ENCODE results near the gene TFPI.
A peak's percentile ranks its signal among the peaks of the same experiment; 100 is the strongest.
"Not testable (repeated sequence)": the region's sequence is repeated elsewhere in the genome, so short reads cannot be mapped to it uniquely, and the experiment has no call there.

Gene TFPI

DNA sequence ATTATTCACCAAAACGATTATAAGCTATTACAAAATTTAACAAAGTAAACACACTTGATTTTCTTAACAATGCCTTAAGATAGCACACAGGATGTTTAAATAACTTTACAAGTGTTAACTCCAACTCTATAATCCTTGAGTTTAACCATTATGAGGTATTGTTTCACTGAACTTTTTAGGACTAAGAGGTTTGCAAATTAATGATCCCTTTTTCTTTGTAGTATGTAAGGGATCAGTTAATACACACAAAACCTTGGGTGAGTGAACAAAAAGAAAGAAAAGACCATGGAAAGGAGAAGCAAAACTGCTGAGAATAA, 21.5 kb upstream of the TFPI start:
- Histone ChIP-seq H3K4me3 (ENCODE audit: low read length) (no peak overlapping the region), H3K27me3 (ENCODE audit: control insufficient read depth, insufficient read depth, low read length) (no peaks in the 10 kb centered on the region), H3K4me1 (ENCODE audit: control insufficient read depth, insufficient read depth, low read length) (no peaks in the 10 kb centered on the region), H3K27ac (ENCODE audit: low read length) (no peak overlapping the region), H3K9me3 (ENCODE audit: control insufficient read depth, insufficient read depth, low read length) (no peaks in the 10 kb centered on the region), H3K36me3 (ENCODE audit: control insufficient read depth, insufficient read depth, low read length) (no peaks in the 10 kb centered on the region)
- WGBS (ENCODE audit: insufficient coverage, insufficient read length), result 100% methylated on average over 1 of the region's 1 CpG
- no peak for DNase-seq (ENCODE audit: low read depth, low spot score)

DNA sequence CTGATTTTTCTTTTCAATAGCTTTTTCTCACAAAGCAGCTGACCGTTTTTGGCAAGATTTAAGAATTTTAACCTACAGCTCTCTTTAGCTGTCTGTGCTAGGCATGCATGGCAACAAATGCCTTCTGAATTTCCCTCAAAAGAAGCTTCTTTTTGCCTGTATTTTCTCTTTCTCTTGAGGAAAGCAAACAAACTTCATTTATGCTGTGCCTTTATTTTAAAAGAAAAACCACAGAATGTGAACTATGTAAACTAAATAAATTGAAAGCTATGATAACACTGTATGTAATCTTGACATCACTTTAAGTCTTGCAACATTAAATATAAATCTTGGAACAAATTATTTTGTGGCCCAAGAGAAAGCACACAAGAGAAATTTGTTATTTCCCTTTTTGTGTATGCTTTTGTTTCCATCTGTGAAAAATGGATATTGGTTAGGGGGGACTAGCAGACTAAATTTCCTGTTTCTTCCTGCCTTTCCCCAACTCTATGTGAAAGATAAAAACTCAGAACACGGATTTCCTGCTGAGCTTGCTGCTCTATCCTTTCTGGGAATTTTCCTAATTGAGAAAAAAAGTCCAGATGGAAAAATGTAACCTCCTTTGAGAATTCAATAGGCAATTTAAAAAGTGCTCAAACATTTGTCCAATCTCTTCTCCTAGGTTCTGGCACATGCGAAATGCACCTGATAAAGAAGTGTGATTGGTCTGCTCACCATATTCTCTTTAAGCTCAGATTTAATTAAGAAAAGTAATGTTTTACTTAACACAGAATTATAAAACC, 20.9 kb upstream of the TFPI start:
- Histone ChIP-seq H3K4me3 (ENCODE audit: low read length) (no peak overlapping the region), H3K4me1 (ENCODE audit: control insufficient read depth, insufficient read depth, low read length) (no peaks in the 10 kb centered on the region), H3K9me3 (ENCODE audit: control insufficient read depth, insufficient read depth, low read length) (no peaks in the 10 kb centered on the region), H3K27ac (ENCODE audit: low read length) (no peak overlapping the region), H3K27me3 (ENCODE audit: control insufficient read depth, insufficient read depth, low read length) (no peaks in the 10 kb centered on the region), H3K36me3 (ENCODE audit: control insufficient read depth, insufficient read depth, low read length) (no peaks in the 10 kb centered on the region)
- DNase-seq (ENCODE audit: low read depth, low spot score), result no peak
- no CpG with 5 or more reads among the region's 3 CpGs for WGBS (ENCODE audit: insufficient coverage, insufficient read length)

DNA sequence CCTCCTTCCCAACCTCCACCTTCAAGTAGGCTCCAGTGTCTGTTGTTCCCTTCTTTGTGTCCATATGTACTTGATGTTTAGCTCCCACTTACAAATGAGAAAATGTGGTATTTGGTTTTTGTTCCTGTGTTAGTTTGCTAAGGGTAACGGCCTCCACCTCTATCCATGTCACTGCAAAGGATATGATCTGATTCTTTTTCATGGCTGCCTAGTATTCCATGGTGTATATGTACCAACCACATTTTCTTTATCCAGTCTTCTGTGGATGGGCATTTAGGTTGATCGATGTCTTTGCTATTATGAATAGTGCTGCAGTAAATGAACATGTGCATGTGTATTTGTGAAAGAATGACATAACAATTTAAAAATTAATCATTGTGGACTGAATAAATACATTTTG, 19.5 kb upstream of the TFPI start:
- no peaks in the 10 kb centered on the region for H3K27me3 ChIP-seq (ENCODE audit: control insufficient read depth, insufficient read depth, low read length)
- DNase-seq (ENCODE audit: low read depth, low spot score), result no peak
- no peaks in the 10 kb centered on the region for H3K9me3 ChIP-seq (ENCODE audit: control insufficient read depth, insufficient read depth, low read length)
- WGBS (ENCODE audit: insufficient coverage, insufficient read length), result no CpG with 5 or more reads among the region's 2 CpGs
- H3K4me1 ChIP-seq (ENCODE audit: control insufficient read depth, insufficient read depth, low read length), result no peaks in the 10 kb centered on the region
- no peak overlapping the region for H3K27ac ChIP-seq (ENCODE audit: low read length)
- no peak overlapping the region for H3K4me3 ChIP-seq (ENCODE audit: low read length)
- no peaks in the 10 kb centered on the region for H3K36me3 ChIP-seq (ENCODE audit: control insufficient read depth, insufficient read depth, low read length)

DNA sequence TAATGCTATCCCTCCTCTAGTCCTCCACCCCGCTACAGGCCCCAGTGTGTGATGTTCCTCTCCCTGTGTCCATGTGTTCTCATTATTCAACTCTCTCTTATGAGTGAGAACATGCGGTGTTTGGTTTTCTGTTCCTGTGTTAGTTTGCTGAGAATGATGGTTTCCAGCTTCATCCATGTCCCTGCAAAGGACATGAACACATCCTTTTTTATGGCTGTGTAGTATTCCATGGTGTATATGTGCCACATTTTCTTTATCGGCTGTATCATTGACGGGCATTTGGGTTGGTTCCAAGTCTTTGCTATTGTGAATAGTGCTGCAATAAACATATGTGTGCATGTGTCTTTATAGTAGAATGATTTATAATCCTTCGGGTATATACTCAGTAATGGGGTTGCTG, 17.8 kb upstream of the TFPI start:
- not testable (repeated sequence) for H3K27ac ChIP-seq (ENCODE audit: low read length); H3K4me1 ChIP-seq (ENCODE audit: control insufficient read depth, insufficient read depth, low read length); H3K9me3 ChIP-seq (ENCODE audit: control insufficient read depth, insufficient read depth, low read length); H3K4me3 ChIP-seq (ENCODE audit: low read length); H3K27me3 ChIP-seq (ENCODE audit: control insufficient read depth, insufficient read depth, low read length); DNase-seq (ENCODE audit: low read depth, low spot score); H3K36me3 ChIP-seq (ENCODE audit: control insufficient read depth, insufficient read depth, low read length)
- WGBS (ENCODE audit: insufficient coverage, insufficient read length), result no CpG with 5 or more reads among the region's 5 CpGs

DNA sequence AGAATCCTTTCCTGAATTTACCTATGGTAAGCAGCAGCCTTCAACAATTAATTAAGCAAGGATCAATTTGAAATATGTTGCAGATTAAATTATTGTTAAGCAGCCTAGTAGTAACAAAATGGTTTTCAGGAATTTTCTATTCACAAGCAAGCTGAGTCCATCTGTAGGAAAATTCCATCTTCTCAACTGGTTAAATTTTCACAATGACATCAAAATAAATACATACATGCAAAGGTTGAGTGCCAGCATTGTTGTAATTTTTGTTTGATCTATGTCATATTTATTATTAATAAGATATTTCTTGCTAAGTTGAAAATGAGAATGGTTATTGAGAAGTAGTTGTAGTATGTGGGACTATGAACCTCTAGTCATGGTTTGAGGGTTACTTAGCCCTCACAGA, 15.3 kb upstream of the TFPI start:
- Histone ChIP-seq H3K9me3 (ENCODE audit: control insufficient read depth, insufficient read depth, low read length) (no peaks in the 10 kb centered on the region), H3K27me3 (ENCODE audit: control insufficient read depth, insufficient read depth, low read length) (no peaks in the 10 kb centered on the region), H3K4me3 (ENCODE audit: low read length) (no peak overlapping the region), H3K27ac (ENCODE audit: low read length) (no peak overlapping the region), H3K36me3 (ENCODE audit: control insufficient read depth, insufficient read depth, low read length) (no peaks in the 10 kb centered on the region), H3K4me1 (ENCODE audit: control insufficient read depth, insufficient read depth, low read length) (no peaks in the 10 kb centered on the region)
- no peak for DNase-seq (ENCODE audit: low read depth, low spot score)

DNA sequence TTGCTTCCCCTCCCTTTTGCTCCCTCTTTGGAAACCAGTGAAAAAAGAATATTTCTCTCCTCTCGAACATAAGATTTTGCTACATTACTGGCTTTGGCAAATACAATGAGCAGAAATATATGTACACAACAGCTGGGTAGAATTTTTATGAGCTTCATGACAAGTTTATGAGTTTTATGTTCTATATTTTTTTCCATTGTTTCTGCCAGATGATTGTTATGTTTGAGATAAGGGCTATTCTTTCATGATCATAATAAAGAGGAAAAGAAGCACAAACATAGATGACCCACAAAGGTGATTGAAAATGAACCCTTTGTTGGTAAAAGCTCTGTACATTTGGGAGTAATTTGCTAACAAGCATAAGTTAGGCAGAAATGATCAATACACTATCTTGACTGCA, 14.8 kb upstream of the TFPI start:
- no CpG with 5 or more reads among the region's 1 CpG for WGBS (ENCODE audit: insufficient coverage, insufficient read length)
- Histone ChIP-seq H3K9me3 (ENCODE audit: control insufficient read depth, insufficient read depth, low read length) (no peaks in the 10 kb centered on the region), H3K27ac (ENCODE audit: low read length) (no peak overlapping the region), H3K4me1 (ENCODE audit: control insufficient read depth, insufficient read depth, low read length) (no peaks in the 10 kb centered on the region), H3K27me3 (ENCODE audit: control insufficient read depth, insufficient read depth, low read length) (no peaks in the 10 kb centered on the region), H3K4me3 (ENCODE audit: low read length) (no peak overlapping the region), H3K36me3 (ENCODE audit: control insufficient read depth, insufficient read depth, low read length) (no peaks in the 10 kb centered on the region)
- DNase-seq (ENCODE audit: low read depth, low spot score), result no peak

DNA sequence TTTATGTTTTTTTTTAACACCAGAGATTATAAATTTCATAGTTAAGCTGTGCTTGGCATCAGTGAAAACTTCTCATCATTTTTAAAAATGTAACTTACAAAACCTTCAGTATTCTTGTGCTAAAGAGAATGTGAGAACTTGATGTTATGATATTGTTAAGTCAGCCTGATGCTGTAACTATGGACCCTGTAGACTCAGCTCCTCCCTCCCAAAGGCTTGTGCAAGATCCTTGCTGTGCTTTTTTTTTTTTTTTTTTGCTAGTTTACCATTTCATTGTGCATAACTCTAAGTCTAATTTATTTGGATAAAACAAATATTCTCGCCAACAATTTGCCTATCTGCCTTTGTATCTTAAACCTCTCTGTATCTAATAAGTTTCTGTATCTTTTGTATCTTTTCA, 12.9 kb upstream of the TFPI start:
- no peaks in the 10 kb centered on the region for H3K27me3 ChIP-seq (ENCODE audit: control insufficient read depth, insufficient read depth, low read length)
- H3K9me3 ChIP-seq (ENCODE audit: control insufficient read depth, insufficient read depth, low read length), result no peaks in the 10 kb centered on the region
- H3K4me3 ChIP-seq (ENCODE audit: low read length), result no peak overlapping the region
- WGBS (ENCODE audit: insufficient coverage, insufficient read length), result no CpG with 5 or more reads among the region's 1 CpG
- no peaks in the 10 kb centered on the region for H3K4me1 ChIP-seq (ENCODE audit: control insufficient read depth, insufficient read depth, low read length)
- DNase-seq (ENCODE audit: low read depth, low spot score), result no peak
- no peak overlapping the region for H3K27ac ChIP-seq (ENCODE audit: low read length)
- no peaks in the 10 kb centered on the region for H3K36me3 ChIP-seq (ENCODE audit: control insufficient read depth, insufficient read depth, low read length)

DNA sequence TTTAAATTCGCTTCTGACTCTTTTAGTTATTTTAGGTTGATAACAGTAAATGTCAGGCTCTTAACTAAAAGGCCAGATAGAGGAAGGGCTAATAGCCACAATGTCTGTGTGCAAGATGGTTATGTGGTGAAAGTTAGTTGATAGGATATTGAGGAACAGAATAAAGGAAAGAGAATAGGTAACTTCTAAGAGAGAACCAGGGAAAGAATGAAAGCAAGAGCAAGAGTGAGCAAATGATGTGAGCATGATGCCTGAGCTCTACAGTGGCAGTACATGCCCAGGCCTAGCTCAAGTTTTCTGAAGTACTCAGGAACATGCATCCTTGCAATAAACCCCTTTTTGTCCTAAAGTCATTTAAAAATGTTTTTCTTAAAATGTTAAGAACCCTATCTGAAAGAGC, 12.5 kb upstream of the TFPI start:
- Histone ChIP-seq H3K4me3 (ENCODE audit: low read length) (no peak overlapping the region), H3K9me3 (ENCODE audit: control insufficient read depth, insufficient read depth, low read length) (no peaks in the 10 kb centered on the region), H3K27me3 (ENCODE audit: control insufficient read depth, insufficient read depth, low read length) (no peaks in the 10 kb centered on the region), H3K36me3 (ENCODE audit: control insufficient read depth, insufficient read depth, low read length) (no peaks in the 10 kb centered on the region), H3K4me1 (ENCODE audit: control insufficient read depth, insufficient read depth, low read length) (no peaks in the 10 kb centered on the region), H3K27ac (ENCODE audit: low read length) (no peak overlapping the region)
- no CpG with 5 or more reads among the region's 1 CpG for WGBS (ENCODE audit: insufficient coverage, insufficient read length)
- DNase-seq (ENCODE audit: low read depth, low spot score), result no peak

DNA sequence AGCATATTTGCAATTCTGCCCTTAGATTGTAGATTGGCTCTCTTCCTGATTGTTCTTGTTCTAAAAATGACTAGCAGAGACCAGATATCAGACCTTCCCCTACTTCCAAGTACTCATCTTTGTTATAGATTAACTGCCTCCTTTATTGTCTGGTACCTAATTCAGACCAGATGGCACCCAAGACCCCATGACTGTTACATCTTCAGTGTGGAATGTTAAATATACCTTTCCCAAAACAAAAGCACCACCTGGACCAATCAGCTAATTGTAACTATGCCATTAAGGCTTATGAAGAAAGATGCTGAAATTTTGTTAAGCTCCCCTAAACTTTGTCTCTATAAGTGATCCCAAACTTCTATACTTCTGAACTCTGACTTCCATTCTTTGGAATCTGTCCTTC, 12.0 kb upstream of the TFPI start:
- no peak for DNase-seq (ENCODE audit: low read depth, low spot score)
- H3K36me3 ChIP-seq (ENCODE audit: control insufficient read depth, insufficient read depth, low read length), result no peaks in the 10 kb centered on the region
- no peak overlapping the region for H3K4me3 ChIP-seq (ENCODE audit: low read length)
- H3K4me1 ChIP-seq (ENCODE audit: control insufficient read depth, insufficient read depth, low read length), result no peaks in the 10 kb centered on the region
- no peak overlapping the region for H3K27ac ChIP-seq (ENCODE audit: low read length)
- H3K9me3 ChIP-seq (ENCODE audit: control insufficient read depth, insufficient read depth, low read length), result no peaks in the 10 kb centered on the region
- no peaks in the 10 kb centered on the region for H3K27me3 ChIP-seq (ENCODE audit: control insufficient read depth, insufficient read depth, low read length)

DNA sequence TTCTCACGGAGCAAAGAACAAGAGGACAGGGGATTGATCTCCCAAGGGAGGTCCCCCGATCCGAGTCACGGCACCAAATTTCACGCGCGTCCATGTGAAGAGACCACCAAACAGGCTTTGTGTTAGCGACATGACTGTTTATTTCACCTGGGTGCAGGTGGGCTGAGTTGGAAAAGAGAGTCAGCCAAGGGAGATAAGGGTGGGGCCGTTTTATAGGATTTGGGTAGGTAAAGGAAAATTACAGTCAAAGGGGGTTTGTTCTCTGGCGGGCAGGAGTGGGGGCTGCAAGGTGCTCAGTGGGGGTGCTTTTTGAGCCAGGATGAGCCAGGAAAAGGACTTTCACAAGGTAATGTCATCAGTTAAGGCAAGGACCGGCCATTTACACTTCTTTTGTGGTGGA, 11.4 kb upstream of the TFPI start:
- H3K36me3 ChIP-seq (ENCODE audit: control insufficient read depth, insufficient read depth, low read length); DNase-seq (ENCODE audit: low read depth, low spot score); H3K27ac ChIP-seq (ENCODE audit: low read length); H3K4me1 ChIP-seq (ENCODE audit: control insufficient read depth, insufficient read depth, low read length); H3K27me3 ChIP-seq (ENCODE audit: control insufficient read depth, insufficient read depth, low read length); H3K9me3 ChIP-seq (ENCODE audit: control insufficient read depth, insufficient read depth, low read length): not testable (repeated sequence)
- WGBS (ENCODE audit: insufficient coverage, insufficient read length), result no CpG with 5 or more reads among the region's 11 CpGs
- peak overlapping the region; percentile 60; the same call in 1 of the 2 replicates for H3K4me3 ChIP-seq (ENCODE audit: low read length)

DNA sequence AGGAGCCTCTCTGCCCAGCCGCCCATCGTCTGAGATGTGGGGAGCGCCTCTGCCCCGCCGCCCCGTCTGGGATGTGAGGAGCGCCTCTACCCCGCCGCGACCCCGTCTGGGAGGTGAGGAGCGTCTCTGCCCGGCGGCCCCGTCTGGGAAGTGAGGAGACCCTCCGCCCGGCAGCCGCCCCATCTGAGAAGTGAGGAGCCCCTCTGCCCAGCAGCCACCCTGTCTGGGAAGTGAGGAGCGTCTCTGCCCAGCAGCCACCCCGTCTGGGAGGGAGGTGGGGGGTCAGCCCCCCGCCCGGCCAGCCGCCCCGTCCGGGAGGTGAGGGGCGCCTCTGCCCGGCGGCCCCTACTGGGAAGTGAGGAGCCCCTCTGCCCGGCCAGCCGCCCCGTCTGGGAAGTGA, 2.3 kb upstream of the TFPI start:
- WGBS (ENCODE audit: insufficient coverage, insufficient read length), result no CpG with 5 or more reads among the region's 31 CpGs
- H3K9me3 ChIP-seq (ENCODE audit: control insufficient read depth, insufficient read depth, low read length); DNase-seq (ENCODE audit: low read depth, low spot score): not testable (repeated sequence)

More for the DNA sequence above, 2.3 kb upstream of the TFPI start:
- not testable (repeated sequence) for H3K36me3 ChIP-seq (ENCODE audit: control insufficient read depth, insufficient read depth, low read length); H3K4me1 ChIP-seq (ENCODE audit: control insufficient read depth, insufficient read depth, low read length); H3K27ac ChIP-seq (ENCODE audit: low read length); H3K4me3 ChIP-seq (ENCODE audit: low read length); H3K27me3 ChIP-seq (ENCODE audit: control insufficient read depth, insufficient read depth, low read length)

Measured in iPS DF 6.9 (cell line).